T-helper 22 cell (primary cell): ENCODE measurements around the gene IGFBP5.

Source experiments
- DNase-seq: peaks from one replicate; pipeline ENCODE4 v3.0.0-alpha.2; 2020; ENCODE audit warnings: low read depth

IGFBP5 gene

DNA sequence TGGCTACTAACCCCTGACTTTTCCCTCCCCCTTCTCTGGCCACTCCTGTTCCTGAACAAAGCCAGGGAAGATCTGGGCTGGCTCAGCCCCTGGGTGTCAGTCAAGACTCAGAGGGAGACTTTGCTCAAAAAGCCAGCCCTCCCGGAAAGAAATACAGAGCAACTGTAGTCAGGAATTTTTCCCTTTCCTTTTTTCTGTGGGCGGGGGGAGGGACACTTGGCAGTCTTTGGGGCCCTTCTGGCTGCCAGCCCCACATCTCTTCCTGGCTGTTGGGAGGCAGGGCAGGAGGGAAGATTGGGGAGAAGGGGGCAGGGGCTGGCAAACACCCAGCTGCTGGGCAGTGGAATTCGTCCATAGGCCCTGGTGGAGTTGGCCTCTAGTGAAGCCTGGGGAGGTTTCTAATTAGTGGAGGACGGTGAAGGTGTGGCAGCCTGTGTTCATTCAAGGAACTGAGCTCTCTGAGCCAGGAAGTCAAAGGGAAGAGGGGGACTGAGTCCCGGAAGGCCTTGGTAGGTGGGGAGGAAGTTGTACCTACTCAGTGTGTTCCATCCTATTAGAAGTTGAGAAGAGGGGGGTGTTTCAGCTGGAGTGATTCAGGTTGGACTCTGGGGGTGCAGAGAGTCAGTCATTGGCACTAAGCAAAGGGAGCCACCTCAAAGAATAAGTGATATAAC lies 51.2 kb downstream of the IGFBP5 start:
- DNase-seq: no peak

DNA sequence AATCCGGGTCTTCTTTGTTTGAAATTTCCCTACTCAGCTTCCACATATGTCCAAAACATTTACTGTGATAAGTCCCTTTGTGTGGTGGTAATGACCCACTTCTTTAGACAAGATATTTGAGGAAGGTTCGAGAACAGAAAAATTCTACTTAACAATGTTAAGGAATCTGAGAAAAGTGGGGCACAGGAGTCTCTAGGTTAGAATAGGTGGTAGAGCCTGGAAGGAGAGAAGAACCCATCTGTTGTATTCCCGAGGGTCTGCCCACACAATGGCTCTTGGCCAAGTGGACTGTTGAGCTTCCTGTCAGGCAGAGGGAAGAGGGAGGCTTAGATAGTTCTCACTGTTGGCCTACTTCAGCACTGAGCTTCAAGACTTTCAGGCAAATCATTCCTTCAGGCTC lies 57.9 kb downstream of the IGFBP5 start:
- no peak for DNase-seq

DNA sequence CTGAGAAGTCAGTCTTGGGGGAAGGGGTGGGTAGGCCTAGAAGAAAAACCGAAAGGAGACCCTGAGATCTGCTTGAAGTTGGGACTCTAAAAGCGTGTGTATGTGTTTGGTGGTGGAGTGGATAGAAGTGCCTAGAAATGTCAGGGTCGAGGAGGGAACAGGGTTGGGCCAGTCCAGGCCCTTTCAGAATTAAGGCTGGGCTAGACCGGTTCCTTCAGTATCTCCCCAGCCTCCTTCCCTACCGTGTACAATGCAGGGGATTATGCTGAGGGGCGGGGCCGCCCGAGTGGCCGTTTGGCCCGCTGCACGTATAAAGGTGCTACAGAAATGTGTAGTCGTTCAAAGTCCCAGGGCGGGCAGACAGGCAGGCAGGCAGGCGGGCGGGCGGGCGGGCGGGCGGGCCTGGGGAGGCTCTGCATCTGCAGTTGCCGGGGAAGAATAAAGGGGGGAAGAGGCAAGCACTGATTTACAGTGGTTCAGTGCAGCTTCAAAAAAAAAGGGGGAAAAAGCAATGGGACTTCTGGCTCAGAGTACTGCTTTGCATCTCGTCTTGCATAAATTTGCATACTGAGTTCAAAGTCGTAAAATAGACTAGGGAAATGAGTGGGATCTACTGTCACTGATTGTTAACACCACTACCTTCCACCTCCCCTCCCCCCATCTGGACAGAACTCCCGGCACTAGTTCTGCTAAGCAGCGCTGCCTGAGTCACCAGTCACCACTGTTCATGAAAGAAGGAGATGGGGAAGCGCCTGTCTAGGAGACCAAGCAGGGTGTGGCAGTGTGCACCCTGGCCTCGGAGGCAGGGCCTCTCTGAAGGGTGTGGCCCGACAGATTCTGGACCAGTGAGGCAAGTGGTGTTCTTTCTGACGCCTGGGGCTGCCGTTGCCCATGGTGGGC lies 58.5 kb downstream of the IGFBP5 start:
- DNase-seq: no peak

DNA sequence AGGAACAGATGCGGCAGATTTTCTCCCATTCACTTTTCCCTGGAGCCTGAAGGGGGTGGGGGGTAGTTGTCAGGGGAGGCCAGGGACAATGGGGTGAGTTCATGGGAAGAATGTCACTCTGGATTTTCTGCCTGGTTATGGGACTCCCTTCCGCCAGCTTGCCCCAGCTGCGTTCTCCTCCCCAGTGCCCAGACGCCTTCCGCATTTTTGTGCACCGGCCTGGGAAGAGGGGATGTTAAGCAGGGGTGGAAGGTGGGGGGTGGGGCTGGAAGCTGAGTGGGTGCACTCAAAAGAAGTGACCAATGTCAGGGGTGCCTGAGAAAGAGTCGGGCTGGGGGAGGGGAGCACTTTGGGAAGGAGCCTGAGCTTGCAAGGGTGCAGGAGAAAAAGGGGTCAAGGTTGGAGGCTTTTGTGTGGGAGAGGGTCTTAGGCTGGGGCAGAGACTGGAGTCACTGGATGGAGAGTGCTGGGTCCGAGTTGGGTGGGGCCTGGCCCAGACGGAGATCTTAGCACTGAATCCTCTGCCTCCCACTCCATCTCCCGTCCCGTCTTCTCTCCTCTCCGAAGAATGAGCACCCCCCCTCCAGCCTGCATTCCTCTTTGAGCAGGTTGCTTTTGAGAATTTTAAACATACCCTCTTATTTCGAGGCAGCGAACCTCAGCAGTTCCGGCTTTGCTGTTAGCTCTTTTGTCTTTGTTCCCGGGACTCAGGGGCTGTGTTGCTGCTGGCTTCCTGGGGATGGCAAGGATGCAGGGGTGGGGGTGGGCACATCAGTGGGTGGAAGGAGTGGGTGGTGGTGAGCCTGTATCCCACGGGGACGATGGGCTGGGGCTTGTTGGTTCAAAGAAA lies 59.4 kb downstream of the IGFBP5 start:
- no peak for DNase-seq

DNA sequence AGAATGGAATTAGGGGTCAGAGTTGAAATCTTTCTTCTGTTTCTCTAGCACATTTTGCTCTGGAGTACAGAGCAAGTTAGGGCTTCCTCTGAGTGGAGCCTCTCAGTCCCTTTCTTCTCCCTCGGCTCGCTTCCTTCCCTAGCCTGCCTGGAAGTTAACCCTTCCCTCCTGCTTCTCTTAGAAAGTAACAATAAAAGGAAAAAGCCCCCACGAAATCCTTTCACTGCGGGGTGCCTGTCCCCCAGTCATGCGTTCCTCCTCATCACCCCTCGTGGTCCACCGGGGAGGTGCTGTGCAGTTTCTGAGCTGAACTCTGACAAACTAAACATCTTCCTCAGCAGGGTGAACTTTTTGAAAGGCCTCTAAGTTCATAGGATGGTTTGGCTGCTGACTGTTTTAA lies 60.2 kb downstream of the IGFBP5 start:
- no peak for DNase-seq

DNA sequence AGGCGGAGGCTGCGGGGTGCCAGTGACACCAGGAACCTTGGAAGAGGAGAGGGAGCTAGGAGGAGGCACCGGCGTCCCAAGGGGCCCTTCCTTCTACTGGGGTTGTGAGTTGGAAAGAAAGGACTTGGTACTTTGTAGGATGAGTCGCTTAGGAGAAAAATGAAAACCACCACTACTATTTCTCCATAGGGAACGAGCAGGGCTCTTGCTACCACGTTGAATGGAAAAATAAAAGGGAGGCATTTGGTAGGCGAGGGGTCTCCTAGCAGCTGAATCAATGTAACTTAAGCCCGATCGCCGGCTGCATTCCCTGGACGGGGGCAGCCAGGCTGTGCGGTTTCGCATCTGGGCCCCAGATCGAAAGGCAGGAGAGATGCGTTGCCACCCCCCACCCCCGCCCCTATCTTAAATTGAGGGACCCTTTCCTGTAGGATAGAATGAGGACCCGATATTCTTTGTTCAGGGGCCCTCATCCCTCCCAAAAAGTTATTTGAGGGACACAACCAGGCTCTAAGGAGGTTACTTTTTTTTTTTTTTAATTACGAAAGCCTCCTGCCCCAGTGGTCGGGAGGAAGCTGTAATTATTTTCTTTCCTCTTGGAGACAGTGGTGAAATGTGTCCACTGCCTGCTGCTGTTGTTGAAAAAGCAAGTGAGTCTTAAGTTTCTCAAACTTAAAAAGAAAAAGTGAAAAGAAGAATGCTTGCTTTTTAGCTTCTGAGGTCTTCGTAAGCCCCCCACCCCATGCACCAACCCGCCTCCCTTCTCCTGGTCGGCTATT lies 60.8 kb downstream of the IGFBP5 start:
- no peak for DNase-seq

DNA sequence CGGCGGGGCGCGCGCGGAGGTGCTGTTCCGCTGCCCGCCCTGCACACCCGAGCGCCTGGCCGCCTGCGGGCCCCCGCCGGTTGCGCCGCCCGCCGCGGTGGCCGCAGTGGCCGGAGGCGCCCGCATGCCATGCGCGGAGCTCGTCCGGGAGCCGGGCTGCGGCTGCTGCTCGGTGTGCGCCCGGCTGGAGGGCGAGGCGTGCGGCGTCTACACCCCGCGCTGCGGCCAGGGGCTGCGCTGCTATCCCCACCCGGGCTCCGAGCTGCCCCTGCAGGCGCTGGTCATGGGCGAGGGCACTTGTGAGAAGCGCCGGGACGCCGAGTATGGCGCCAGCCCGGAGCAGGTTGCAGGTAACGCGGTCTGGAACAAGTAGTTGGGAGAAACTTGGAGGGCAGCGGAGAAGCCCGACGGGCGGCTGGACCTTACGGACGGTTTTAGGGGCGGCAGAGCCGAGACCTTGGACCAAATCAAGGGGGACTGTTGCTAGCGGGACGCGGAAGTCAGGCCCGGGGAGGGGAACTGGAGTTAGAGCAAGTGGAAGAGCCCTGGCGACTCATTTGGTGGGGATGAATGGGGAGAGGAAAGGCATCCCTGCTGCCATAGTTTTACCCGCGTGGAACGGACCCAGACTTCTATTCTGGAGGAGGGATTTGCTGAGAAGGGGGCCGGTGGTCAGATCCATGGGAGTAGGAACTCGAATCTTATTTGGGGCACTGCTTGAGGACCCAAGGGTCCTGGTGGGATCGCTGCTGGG lies 61.6 kb downstream of the IGFBP5 start:
- DNase-seq: no peak

DNA sequence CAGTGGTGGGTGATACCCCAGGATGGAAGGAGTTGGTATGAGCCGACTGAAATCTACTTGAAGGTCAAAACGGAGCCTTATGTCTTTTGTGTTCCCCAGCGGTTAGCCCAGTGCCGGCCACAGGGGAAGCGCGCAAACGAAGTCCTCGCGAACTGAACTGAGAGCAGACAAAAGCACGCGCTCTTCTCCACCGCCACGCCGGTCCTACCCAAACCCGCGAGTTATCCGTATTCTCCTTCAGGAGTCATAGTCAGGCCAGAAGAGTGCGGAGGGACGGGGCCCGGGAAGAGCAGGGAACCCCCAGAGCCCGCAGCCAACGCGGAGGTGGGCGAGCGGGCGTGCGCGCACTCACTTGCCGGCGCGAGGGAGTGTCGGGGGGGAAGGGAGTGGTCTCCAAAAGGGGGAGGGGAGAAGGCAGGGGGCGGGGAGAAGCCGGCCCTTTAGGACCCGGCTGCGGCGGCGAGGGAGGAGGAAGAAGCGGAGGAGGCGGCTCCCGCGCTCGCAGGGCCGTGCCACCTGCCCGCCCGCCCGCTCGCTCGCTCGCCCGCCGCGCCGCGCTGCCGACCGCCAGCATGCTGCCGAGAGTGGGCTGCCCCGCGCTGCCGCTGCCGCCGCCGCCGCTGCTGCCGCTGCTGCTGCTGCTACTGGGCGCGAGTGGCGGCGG lies 62.3 kb downstream of the IGFBP5 start, which contains the start of gene IGFBP2:
Gene IGFBP2, plus strand, starts transcription at position 469 of the 664 bp plus-strand sequence. Its CDS starts 104 bp downstream, at position 573.
- no peak for DNase-seq

DNA sequence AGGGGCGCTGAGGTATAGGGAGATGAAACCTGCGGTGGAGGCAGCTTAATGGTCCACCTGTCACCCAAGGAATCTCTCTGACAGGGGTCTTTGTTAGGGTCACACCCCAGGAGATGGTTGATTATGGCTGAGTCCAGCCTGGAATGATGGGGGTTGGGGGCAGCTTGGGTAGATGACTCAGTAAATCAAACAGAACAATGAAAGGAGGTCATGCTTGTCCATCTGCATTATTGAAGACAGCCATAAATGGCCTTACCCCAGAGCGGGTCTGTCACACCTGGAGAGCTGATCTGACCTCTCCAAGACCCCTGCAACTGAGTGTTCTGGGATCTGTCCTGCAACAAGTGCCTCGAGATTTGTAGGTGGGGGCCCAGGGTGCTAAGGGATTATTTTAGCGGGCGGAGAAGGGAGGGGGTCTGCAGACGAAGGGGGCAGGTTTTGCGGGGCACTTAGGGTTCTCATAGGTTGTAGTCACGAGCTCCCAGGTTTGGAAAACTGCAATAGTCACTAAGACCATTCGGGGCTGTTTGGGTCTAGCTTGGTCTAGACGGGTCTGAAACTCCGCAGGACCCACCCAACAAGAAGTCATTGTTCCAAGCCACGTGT lies 62.9 kb downstream of the IGFBP5 start:
- no peak for DNase-seq

DNA sequence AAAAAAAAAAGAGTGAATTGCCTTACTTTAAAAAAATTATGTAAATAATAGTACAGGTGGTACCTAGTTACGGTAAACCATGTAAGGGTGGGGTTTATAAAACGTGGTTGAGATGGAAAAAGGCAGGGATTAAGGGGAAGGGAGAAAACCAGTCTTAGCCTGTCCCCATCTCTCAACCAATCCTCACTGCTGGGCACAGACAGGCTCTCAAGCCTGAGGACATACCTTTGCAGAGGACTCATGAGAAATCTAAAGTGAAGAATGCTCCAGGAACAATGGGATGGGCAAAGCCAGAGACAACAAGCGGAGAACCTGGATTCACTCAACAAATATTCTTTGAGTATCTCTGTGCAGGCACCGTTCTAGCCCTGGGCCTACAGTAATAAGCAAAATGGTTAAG lies 65.6 kb downstream of the IGFBP5 start:
- DNase-seq: no peak

DNA sequence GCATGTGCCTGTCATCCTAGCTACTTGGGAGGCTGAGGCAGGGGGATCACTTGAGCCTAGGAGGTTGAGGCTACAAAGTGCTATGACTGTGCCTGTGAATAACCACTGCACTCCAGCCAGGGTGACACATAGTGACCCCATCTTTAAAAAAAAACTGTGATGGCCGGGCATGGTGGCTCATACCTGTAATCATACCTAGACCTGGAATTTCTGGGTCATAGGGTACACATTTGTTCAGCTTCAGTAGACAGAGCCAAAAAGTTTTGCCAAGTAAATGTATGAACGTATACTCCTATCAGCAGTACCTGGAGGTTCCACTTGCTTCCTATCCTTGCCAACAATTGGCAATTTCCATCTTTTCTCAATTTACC lies 68.5 kb downstream of the IGFBP5 start:
- no peak for DNase-seq

DNA sequence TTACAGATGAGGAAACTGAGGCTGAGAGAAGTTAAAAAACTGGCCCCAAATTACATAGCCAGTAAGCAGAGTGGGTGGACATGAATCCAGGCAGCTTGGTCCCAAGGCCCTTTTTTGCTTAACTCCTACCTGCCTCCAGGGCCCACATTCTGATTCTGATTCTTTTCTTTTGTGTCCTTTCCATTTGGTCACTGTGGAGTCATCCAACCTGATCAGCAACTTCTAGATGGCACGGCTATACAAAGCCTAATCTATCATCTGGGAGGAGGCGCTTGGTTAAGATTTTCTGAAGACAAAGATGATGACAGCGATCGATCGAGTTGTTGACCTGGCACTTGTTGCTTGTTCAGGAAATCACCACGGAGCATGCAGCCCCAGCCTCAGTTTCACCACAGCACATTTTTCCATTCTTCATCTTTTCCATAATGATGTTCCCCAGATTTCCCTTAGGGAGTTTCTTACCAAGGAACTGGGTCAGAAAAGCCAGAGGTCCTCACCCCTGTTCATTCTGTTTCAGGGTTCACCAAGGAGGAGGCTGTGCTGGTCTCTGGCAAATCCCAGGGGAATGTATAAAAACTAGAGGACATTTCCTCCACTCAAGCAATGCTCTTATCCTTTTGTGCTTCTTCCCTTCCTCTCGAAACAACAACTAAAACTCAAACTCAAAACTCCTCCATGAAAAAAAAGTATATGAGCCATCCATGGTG lies 69.0 kb downstream of the IGFBP5 start:
- DNase-seq: no peak

DNA sequence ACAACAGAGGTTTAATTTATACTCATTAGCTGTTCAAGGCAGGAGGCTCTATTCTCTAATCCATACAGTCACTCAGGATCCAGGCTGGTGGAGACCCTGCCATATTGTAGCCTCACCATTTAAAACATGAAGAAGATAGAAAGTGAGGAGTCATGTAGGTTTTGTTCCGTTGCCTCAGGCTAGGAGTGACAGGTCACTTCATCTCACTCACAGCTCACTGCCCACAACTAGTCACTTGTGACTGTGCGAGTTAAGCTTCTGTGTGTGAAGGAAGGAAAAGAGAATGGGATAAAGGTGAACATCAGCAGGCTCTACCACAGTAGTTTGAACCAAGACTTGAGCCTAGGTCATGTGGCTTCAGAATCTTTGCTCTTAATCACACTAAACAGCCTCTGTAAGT lies 71.1 kb downstream of the IGFBP5 start:
- no peak for DNase-seq

DNA sequence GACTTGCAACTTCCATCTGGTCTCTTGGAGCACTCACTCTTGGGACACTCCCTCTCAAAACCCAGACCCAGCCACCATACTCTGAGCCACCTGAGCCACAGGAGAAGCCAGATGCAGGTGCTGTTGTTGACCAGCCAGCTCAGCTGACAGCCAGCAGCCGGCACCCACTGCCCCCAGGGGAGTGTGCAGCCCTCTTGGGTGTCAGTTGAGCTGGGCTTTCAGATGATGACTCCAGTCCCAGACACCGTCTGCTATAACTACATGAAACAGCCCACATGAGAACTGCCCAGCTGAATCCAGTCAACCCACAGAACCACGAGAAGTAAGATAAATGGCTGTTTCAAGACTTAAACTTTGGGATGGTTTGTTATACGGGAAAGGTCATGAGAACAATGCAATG lies 72.8 kb downstream of the IGFBP5 start:
- no peak for DNase-seq
